Measurements from ENCODE around the gene NISCH.
A peak's percentile ranks its signal among the peaks of the same experiment; 100 is the strongest.

Gene NISCH

DNA sequence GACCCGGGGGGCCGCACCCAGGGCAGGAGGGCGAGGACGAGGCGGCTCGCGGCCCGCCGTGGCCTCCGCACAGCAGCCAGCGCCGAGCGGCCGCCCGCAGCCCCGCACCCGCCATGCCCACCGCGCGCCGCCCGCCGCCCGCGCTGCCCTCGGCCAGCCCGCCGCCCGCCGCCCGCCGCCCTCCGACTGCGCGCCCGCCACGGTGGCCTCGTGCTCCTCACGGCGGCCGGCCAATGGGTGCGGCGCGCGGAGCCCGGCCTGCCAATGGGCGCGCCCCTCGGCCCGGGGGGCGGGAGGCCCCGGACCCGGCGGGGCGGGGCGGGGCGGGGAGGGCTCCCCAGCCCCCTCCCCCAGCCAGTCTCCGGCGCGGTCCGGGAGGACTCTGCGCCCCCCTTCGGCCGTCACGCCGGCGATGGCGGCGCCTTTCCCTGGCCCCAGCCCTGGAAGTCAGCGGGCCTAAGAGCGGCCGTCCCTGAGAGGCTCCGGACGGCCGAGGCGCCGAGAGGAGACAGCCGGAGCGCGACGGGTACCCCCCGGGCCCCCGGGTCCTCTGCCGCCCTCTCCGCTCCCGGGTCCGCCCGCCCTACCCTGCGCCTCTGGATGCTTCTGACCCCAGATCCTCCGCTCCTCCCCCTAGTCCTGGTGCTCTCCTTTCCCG, 78.3 kb downstream of the NISCH start, which contains the start of gene NT5DC2:
Gene NT5DC2 (minus strand): TSS at position 235 of the 658 bp plus-strand sequence. CDS start 120 bp downstream, at position 115.
- Mint-ChIP-seq H3K4me1 (ENCODE audit: low read depth) (peaks cover 36% of the 10 kb centered on the region), H3K27me3 (no peaks in the 10 kb centered on the region), H3K36me3 (ENCODE audit: low read depth) (peaks cover 20% of the 10 kb centered on the region), H3K27ac (peak within 1 kb of the TSS; percentile 80), H3K9me3 (no peaks in the 10 kb centered on the region), H3K4me3 (peak within 1 kb of the TSS; percentile 87)

DNA sequence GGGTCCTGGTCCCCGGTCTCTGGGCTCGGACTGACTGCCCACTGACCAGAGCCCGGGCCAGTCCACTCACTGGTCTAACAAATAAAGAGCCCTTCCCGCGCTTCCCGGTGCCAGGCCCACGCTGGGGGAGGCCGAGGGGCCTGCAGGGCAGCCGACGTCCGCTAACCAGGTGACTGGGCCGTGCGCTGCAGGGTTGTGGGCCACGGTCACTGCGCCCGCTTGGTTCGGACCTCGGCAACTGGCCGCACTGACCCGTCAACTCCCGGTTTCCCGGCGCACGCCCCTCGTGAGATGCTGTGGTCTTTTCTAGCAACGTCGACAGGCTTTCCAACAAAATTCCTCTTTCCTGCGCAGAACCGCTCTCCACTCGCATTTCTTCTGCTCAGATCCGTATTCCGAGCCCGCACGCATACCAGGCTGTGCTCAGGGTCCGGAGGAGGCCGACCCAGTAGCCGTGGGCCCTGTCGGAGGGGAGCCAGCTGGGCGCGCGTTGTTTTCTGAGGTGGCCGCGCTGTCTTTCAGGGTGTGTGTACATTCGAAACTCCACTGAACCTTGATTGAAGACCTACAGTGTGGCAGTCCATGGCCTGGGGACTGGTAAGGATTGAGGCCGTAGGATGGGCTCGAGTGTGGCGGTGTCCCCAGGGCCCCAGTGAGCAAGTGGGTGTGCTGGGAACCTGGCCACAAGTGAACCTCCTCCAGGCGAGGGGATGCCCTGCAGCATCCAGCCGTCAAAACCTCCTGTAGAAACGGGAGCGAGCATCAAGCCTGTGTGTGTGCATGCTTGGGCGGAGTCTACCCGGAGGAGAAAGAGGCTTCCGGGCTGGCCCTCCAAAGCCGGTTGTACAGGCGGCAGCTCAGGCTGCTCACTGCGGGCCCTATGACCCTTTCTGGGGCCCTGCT, 79.1 kb downstream of the NISCH start:
- Mint-ChIP-seq H3K9me3 (no peaks in the 10 kb centered on the region), H3K36me3 (ENCODE audit: low read depth) (peaks cover 25% of the 10 kb centered on the region), H3K4me3 (peak overlapping the region; percentile 79), H3K4me1 (ENCODE audit: low read depth) (peaks cover 44% of the 10 kb centered on the region), H3K27me3 (no peaks in the 10 kb centered on the region), H3K27ac (peak overlapping the region; percentile 80)

DNA sequence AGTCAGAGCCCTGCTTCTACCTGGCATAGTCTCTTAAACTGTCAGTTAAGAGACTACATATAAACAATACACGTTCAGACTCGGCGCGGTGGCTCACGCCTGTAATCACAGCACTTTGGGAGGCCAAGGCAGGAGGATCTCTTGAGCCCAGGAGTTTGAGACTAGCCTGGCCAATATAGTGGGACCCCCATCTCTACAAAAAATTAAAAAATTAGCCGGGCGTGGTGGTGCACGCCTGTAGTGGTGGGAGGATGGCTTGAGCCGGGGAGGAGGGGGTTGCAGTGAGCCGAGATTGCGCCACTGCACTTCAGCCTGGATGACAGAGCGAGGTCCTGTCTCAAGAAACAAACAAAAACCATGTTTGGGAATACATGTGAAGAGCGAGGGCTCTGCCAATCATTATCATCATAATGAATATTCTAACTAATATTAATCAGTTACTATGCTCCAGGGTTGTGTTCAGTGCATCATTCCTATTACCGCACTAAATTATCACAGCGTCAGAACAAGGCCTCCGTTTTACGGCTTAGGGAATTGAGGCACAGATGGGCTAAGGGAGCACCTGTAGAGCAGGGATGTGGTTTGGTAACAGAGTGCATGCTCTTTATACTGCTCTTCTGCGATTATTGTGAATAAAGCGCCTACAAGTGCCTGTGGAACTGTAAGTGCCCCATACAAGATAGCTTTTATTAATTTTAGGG, 80.2 kb downstream of the NISCH start:
- H3K27ac Mint-ChIP-seq, result no peak overlapping the region
- peaks cover 35% of the 10 kb centered on the region for H3K36me3 Mint-ChIP-seq (ENCODE audit: low read depth)
- peaks cover 44% of the 10 kb centered on the region for H3K4me1 Mint-ChIP-seq (ENCODE audit: low read depth)
- no peaks in the 10 kb centered on the region for H3K9me3 Mint-ChIP-seq
- H3K4me3 Mint-ChIP-seq, result peak overlapping the region; percentile 79
- no peaks in the 10 kb centered on the region for H3K27me3 Mint-ChIP-seq

DNA sequence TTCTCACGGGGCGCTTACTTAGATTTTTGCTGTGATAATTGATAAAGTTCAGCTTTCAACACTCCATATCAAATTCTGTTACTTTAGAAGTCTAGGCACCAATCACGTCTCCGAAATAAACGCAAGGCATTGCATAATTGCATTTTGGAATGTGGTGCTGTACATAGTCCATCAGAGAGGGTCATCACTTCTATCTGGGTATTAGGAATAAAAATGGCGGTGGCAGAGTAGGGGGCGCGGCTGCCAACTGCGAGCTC, 80.6 kb downstream of the NISCH start:
- Mint-ChIP-seq H3K4me3 (peak overlapping the region; percentile 100), H3K9me3 (no peaks in the 10 kb centered on the region), H3K4me1 (ENCODE audit: low read depth) (peaks cover 47% of the 10 kb centered on the region), H3K27me3 (no peaks in the 10 kb centered on the region), H3K27ac (peak overlapping the region; percentile 16), H3K36me3 (ENCODE audit: low read depth) (peaks cover 40% of the 10 kb centered on the region)

DNA sequence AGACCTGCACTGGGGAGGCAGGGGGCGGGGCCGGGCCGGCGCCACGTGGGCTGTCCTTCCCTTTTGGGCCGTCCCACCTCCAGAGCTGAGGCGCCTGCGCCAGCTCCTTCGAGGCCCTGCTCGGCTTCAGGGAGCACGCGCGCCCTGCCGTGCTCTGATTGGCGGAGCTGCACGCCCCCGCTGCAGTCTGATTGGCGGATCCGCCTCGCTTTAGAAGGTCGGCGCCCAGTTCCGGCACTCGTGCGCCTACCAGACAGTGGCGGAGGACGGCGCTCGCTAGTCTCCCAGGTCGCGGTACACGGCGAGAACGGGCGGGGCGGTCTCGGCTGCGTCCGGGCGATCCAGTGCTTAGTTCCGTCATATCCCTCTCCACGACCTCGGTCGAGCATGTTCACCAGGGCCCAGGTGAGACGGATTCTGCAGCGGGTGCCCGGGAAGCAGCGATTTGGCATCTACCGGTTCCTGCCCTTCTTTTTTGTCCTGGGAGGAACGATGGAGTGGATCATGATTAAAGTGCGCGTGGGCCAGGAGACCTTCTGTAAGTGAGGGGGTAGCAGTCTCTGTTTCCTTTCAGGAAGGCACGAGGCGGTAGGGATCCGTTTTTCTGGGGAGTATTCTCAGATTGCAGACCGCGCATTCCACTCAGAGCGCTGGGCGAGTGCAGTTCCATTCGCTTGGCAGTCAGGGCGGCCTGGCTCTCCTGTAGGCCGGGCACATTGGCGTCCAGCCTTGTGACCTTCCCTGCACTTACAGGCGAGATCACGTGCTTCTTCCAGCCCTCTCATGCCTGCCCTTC, 81.2 kb downstream of the NISCH start, which contains the start of gene UQCC5:
Gene UQCC5 (plus strand): TSS at position 237 of the 796 bp plus-strand sequence. CDS start 151 bp downstream, at position 388.
- peaks cover 45% of the 10 kb centered on the region for H3K36me3 Mint-ChIP-seq (ENCODE audit: low read depth)
- H3K4me1 Mint-ChIP-seq (ENCODE audit: low read depth), result peaks cover 48% of the 10 kb centered on the region
- H3K27ac Mint-ChIP-seq, result peak within 1 kb of the TSS; percentile 98

DNA sequence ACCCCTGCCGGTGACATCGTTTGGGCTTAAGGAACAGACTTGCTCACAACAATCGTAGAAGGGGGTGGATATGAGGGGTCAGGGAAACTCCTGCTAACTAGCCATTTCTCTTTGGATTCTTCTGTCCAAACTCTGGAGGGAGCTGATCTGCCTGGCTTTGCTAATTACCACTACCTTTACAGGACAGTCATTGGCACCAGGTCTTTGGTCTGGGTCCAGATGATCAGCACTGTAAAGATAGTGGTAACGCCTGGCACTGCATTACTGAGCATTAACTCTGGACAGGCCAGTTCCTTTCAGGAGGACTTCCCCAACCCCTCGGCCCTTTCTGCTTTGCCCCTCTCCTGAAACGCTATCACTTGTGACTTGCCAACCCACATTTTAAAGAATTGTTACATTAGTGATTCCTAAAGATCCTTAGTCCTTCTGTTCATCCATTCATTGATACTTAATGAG, 81.8 kb downstream of the NISCH start:
- peak overlapping the region; percentile 98 for H3K27ac Mint-ChIP-seq
- no peaks in the 10 kb centered on the region for H3K27me3 Mint-ChIP-seq
- peaks cover 49% of the 10 kb centered on the region for H3K36me3 Mint-ChIP-seq (ENCODE audit: low read depth)
- peaks cover 45% of the 10 kb centered on the region for H3K4me1 Mint-ChIP-seq (ENCODE audit: low read depth)
- peak overlapping the region; percentile 100 for H3K4me3 Mint-ChIP-seq
- H3K9me3 Mint-ChIP-seq, result no peaks in the 10 kb centered on the region

More for the DNA sequence above, 81.2 kb downstream of the NISCH start, which contains the start of gene UQCC5:
- Mint-ChIP-seq H3K9me3 (no peaks in the 10 kb centered on the region), H3K27me3 (no peaks in the 10 kb centered on the region), H3K4me3 (peak within 1 kb of the TSS; percentile 100)

DNA sequence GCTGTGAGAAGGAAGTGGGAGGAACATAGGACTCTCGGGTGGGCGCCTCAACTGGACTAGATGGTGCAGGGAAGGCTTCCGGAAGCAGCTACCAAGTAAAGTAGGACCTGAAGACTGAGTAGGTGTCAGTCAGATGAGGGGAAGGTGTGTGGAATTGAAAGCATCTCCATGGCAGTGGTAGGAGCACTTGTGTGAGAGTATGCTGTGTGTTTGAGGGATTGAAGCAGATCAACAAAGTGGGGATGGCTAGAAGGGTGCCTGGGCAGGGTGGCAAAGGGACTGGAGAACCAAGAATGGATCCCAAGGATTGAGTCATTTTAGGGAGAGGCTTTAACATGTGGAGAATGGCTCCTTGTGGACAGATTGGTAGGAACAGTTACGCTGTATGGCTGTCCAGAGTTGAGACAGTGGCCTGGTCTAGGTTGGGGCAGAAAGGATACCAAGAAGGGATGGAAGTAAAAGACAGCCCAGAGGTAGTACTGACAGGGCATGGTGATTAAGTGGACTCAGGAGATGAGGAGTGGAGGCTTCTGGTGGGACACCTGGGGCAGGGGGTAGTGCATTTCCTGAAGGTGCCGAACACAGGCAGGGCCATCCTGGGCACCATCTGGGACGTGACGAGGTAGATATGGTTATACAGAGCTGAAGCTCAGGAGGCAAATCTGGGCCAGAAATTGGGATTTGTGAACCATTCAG, 82.5 kb downstream of the NISCH start:
- Mint-ChIP-seq H3K4me3 (peak overlapping the region; percentile 100), H3K36me3 (ENCODE audit: low read depth) (peaks cover 49% of the 10 kb centered on the region), H3K27me3 (no peaks in the 10 kb centered on the region), H3K9me3 (no peaks in the 10 kb centered on the region), H3K27ac (peak overlapping the region; percentile 98), H3K4me1 (ENCODE audit: low read depth) (peaks cover 40% of the 10 kb centered on the region)

DNA sequence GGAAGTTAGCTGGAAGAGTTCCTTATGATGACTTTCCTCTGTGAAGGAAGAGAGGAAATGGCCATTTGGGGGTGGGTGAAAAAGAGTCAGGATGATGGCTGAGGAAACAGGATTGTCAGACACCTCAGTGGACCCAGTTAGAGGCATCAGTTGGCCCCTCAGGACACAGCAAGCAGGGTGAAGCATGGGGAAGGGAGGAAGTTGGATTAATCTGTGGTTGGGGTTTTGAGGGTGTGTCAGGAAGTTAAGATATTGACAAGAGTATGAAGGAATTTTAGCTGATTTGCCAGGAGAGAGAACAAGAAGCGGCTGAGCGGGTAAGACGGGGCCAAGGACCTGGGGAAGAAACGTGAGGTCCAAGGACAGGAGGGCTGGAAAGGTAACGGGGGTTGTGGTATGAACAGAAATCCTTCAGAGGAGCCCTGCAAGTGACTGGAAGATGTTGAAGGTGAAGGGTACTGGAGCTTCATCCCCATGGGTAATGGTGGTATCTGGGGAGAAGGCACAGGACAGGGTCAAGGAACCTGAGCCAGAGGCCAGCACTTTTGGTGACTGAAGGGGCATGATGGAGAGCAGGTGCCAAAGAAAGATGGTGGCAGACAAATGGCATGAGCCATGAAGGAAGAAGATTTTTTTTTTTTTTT, 83.7 kb downstream of the NISCH start:
- H3K36me3 Mint-ChIP-seq (ENCODE audit: low read depth), result peaks cover 49% of the 10 kb centered on the region
- no peaks in the 10 kb centered on the region for H3K27me3 Mint-ChIP-seq
- peak overlapping the region; percentile 40 for H3K27ac Mint-ChIP-seq
- H3K4me1 Mint-ChIP-seq (ENCODE audit: low read depth), result peaks cover 40% of the 10 kb centered on the region
- no peaks in the 10 kb centered on the region for H3K9me3 Mint-ChIP-seq
- peak overlapping the region; percentile 60 for H3K4me3 Mint-ChIP-seq

DNA sequence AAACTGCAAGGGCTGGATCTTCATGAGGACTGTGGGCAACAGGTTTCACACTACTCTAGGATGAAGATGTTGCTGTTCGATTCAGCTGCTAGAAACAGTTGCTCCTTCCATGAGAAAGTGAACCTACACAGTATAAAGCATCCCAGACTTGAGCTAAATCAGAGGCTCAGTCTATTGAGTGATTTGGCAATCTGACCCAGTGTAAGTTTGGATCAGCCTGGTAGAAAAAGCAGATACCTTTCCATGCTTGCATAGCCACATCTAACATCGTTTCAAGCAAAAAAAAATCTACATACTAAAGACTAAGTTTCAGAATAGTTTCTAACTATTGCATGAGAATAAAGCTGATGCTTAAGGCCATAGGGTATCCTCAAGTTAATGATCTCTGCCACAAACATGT, 85.6 kb downstream of the NISCH start:
- Mint-ChIP-seq H3K4me3 (no peak overlapping the region), H3K36me3 (ENCODE audit: low read depth) (peaks cover 62% of the 10 kb centered on the region), H3K4me1 (ENCODE audit: low read depth) (peaks cover 30% of the 10 kb centered on the region), H3K27me3 (no peaks in the 10 kb centered on the region), H3K27ac (peak overlapping the region; percentile 23), H3K9me3 (no peaks in the 10 kb centered on the region)

All from stimulated activated naive CD8-positive, alpha-beta T cell treated with anti-CD3 and anti-CD28 coated beads, Interleukin-15, Interleukin-2, amounts not matched to agents 100 ng/mL and 50 ng/mL, for 24 hours (primary cell).